GM19099 (cell line): ENCODE measurements around the gene PPFIBP2.

Source experiments
- POLR2A ChIP-seq: IDR thresholded peaks from 3 replicates; pipeline ENCODE4 v1.6.1; 2011; ENCODE audit warnings: low read depth; ENCODE audit not compliant: insufficient read length; ENCODE audit errors: extremely low read depth

Gene PPFIBP2

DNA sequence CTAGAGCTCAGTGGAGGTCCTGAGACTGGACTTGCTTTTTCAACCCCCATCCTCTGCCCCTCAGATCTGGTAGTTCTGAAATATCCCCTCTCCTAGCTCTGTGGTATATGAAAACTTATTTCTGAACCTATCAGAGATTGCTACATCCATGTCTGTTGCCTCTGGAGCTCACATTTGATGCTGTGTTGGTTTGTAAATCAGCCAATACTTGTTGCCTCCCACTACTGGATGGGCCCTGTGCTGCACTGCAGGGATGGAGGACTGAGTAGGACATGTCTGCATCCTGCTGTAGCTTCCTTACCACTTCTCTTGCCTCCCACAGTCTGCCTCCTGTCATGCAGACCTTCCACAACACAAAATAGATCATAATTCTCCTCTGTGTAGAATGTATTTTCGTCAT is 23.3 kb upstream of the PPFIBP2 start:
- no peak for TF ChIP-seq POLR2A

DNA sequence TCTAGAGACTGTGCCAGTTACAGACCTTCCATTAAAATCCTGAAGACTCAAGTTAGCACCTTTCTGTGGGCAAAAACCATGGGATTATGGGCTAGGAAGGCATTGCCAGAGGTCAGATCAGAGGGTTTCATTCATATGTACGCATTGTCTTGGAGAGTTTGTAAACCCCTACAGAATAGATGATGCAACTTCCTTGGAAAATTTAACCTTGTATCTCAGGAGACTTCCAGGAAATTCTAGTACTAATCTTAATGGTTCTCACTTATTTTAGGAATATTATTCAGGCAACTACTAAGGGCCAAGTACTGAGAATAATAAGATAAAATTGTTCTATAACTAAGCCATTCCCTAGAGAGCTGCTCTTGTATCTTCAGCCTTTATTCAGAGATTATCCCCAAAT is 21.5 kb upstream of the PPFIBP2 start:
- no peak for TF ChIP-seq POLR2A

DNA sequence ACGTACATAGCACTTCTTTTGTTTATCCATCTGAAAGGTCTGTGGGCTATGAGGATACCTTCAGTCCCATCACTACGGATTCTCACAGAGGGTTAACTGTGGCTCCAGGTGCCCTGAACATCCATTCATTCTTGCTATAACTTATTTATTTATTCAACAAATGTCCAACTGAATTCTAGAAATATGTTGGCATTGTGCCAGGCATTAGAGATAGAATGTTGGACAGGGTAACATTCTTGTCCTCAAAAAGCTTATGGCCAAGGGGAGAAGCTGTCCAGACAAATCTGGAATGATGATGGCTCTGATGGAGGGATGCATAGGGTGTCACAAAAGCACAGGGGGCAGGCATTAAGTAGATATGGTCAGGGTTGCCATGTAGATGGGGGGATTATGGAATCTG is 20.1 kb upstream of the PPFIBP2 start:
- TF ChIP-seq POLR2A = no peak

GRCh38 chr11:7494086-7494745 is 19.6 kb upstream of the PPFIBP2 start:
- TF ChIP-seq POLR2A = no peak

GRCh38 chr11:7495882-7496551 is 17.8 kb upstream of the PPFIBP2 start:
- no peak for TF ChIP-seq POLR2A

DNA sequence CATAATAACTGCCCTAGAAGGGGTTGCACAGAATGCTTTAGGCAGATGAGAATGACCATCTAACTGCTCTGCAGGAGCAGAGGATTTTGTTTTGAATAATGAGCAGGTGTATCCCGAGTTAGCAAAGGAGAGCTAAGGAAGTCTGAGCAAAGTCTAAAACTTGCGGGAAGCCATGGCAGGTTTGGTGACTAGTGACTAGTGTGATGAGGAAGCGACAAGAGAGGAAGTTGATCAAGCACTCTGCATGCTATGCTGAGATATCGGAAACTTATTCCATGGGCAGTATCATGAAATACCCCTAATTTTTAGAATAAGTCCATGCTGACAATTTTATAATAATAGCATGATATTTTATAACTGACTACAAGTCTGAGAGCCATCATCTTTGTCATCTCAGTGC is 15.6 kb upstream of the PPFIBP2 start:
- TF ChIP-seq POLR2A = no peak

DNA sequence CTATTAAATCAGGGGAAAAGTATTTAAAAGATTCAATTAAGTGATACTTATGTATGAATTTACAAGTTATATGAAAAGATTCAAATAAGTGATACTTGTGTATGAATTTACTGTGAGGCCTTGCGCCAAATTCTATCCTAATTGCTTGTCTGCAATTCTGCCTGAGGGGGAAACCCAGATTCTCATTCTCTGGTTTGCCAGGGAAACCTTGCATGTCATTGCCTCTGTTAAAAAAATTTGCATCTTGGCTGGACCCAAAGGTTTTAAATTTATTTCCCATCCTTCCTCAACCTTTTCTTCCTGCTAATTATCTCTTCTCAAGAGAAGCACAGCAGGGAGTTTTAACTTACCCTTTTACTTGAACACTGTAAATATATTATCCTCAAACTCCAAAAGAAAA is 14.7 kb upstream of the PPFIBP2 start:
- TF ChIP-seq POLR2A = no peak

DNA sequence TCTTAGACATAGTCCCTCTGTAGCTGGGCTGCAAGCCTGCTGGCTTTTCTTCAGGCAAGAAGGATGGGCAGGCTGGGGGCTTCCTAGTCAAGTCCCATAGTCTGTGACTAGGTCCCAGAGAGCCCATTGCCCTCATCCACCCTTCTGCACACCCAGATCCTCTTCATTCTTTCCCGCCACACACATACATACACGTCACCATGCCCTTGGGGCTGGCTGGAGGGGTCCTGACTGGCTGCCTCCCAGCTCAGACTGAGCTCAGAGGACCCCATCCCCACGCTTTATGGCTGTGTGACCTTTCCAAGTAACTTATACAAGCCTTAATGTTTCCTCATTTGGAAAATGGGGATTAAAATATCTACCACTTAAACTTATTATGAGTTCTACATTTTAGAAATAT is 13.5 kb upstream of the PPFIBP2 start:
- no peak for TF ChIP-seq POLR2A

DNA sequence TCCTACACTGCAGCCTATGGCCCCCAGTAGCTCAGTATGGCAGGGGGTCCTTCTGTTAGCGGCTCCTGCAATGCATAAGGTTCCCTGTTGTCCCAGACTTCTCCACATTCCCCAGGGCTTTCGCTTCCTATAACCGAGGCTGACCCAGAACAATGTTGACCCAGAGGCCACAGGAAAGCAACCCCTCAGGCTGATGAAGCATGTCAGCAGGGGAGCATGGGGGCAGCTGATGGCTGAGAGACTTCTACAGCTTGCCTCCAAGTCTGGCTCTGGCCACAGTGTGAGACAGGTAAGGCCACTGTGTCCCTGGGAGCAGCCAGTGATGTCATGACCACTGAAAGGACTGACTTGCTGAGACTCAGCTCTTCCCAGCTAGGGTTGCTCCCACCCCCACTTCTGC is 12.5 kb upstream of the PPFIBP2 start:
- no peak for TF ChIP-seq POLR2A

DNA sequence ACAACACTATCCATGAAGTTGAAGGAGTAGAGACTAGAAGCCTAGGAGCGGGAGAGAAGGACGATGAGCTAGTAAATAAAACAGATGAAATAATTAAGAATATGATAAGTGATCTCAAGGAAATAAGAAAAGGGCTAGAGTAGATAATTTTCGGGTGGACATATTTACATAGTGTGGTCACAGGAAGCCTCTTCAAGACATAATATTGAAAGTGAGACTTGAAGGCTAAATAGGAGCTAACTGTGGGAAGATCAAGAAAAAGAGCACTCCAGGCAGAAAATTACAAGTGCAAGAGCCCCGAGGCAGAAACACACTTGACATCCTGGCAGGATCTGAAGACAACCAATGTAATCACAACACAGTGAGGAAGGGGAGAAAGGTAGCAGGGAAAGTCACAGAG is 11.9 kb upstream of the PPFIBP2 start:
- TF ChIP-seq POLR2A = no peak

GRCh38 chr11:7506243-7506642 is 7.6 kb upstream of the PPFIBP2 start:
- no peak for TF ChIP-seq POLR2A

DNA sequence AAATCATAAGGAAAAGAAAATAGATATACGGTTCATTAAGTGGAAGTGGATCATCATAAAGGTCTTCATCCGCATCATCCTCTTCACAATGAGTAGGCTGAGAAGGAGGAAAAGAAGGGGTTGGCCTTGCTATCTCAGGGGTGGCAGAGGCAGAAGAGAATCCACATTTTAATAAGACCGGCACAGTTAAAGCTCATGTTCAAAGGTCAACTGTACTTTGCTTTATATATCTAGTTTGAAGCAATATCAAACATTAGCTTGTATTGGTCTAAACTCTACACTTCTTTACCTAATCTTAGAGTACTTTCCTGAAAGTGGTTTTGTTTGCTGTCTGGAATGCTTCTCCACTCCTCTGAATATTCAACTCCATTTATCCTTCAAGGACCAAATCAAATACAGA is 5.7 kb upstream of the PPFIBP2 start:
- TF ChIP-seq POLR2A = no peak

GRCh38 chr11:7509966-7510365 is 3.8 kb upstream of the PPFIBP2 start:
- TF ChIP-seq POLR2A = no peak

GRCh38 chr11:7511401-7511800 is 2.4 kb upstream of the PPFIBP2 start:
- no peak for TF ChIP-seq POLR2A

- peak; percentile 47 for TF ChIP-seq POLR2A
These were observed 1.1 kb upstream of the PPFIBP2 start for GRCh38 chr11:7512525-7513233.

- no peak for TF ChIP-seq POLR2A
These were observed 346 bp downstream of the PPFIBP2 start for GRCh38 chr11:7514099-7514591.
